Measurements from ENCODE around the gene CEP57L1. TPM values are rescaled to one million over a fixed set of nuclear protein-coding genes. Genes with fewer than 3 reads are reported as not detected.

The CEP57L1 gene
- total RNA-seq, 4 donors from 2014 or later: 3.2 to 10.2 (median 7.3) TPM

DNA sequence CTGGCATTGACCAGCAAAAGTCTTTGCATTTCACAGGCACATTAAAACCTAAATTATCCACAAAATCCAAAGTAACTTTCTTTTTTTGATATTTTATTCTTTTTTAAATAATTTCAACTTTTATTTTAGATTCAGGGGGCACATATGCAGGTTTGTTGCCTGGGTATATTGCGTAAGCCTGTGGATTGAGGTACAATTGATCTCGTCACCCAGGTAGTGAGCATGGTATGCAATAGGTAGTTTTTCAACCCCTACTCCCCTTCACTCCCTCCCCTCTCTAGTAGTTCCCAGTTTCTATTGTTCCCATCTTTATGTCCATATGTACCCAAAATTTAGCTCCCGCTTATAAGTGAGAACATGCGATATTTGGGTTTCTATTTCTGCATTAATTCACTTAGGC is 97.6 kb downstream of the CEP57L1 start:
- DNase-seq (ENCODE audit: low spot score in 2 of 2): no peak
- no peak overlapping the region for H3K4me3 ChIP-seq (ENCODE audit: low read depth, poor library complexity, severe bottlenecking)
- intact Hi-C loops (cut with DNase I; ENCODE audit: low total_unique reads): no loop called here
- TF ChIP-seq POLR2A (IDR thresholded peaks at IDR 0.05): no peak
- no peak for TF ChIP-seq CTCF (IDR thresholded peaks at IDR 0.05)
- WGBS, 2 donors: 96 to 97% methylated on average over 4 of the region's 4 CpGs

GRCh38 chr6:109194880-109195279 is 99.6 kb downstream of the CEP57L1 start:
- intact Hi-C loops (cut with DNase I; ENCODE audit: low total_unique reads): no loop called here
- WGBS, 2 donors: 73% methylated on average over 1 of the region's 1 CpG
- DNase-seq (ENCODE audit: low spot score in 2 of 2): no peak

DNA sequence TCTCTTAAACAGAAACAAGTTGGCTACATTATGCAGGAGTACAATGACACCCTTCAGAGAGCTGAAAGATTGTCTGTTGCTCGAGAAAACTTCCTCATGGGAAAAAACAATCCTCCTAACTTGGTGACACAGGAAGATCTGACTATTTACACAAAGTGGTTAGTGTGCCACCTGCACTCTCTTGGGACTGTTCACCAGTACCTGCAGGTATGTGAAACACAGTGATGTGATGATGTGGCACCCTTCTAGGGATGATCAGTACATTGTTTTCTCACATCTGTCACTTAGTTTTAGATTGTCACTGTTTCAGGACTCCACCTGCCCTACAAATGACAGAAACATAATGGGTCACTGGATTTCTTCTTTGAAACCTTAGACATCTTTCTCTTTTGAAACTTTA is 101.8 kb downstream of the CEP57L1 start:
- no peak for TF ChIP-seq POLR2A (IDR thresholded peaks at IDR 0.05)
- TF ChIP-seq CTCF (IDR thresholded peaks at IDR 0.05): no peak
- H3K4me3 ChIP-seq (ENCODE audit: low read depth, poor library complexity, severe bottlenecking): no peak overlapping the region
- intact Hi-C loops (cut with DNase I; ENCODE audit: low total_unique reads): no loop called here
- WGBS, 2 donors: 38 to 67% methylated on average over 1 of the region's 1 CpG
- no peak for DNase-seq (ENCODE audit: low spot score in 2 of 2)

More at GRCh38 chr6:109194880-109195279, 99.6 kb downstream of the CEP57L1 start:
- TF ChIP-seq CTCF (IDR thresholded peaks at IDR 0.05) (no peak), POLR2A (IDR thresholded peaks at IDR 0.05) (no peak)
- H3K4me3 ChIP-seq (ENCODE audit: low read depth, poor library complexity, severe bottlenecking): no peak overlapping the region

GRCh38 chr6:109202409-109203264 is 107.3 kb downstream of the CEP57L1 start:
- TF ChIP-seq POLR2A (IDR thresholded peaks at IDR 0.05) (no peak), CTCF (IDR thresholded peaks at IDR 0.05) (no peak)
- H3K4me3 ChIP-seq (ENCODE audit: low read depth, poor library complexity, severe bottlenecking): no peak overlapping the region
- intact Hi-C loops (cut with DNase I; ENCODE audit: low total_unique reads): no loop called here
- no peak for DNase-seq (ENCODE audit: low spot score in 2 of 2)
- 82 to 90% methylated on average over 5 of the region's 5 CpGs for WGBS, 2 donors

DNA sequence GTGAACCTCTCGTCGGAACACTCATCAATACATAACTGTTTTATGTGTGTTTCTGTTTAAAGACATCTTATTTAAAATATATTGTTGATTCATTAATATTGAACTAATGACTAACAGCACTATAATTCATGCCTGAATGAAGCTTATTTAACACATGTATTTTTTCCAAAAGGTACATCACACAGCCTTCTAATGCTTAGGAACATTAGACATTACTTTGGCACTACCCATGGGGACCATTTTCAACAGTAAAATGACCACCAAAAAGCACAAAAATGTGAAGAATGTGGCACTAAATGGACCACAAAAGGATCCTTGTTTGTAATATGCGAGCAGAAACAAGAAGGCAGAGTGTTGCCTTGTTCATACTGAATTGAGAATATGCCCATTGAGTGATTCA is 109.2 kb downstream of the CEP57L1 start:
- WGBS, 2 donors: 73 to 77% methylated on average over 3 of the region's 3 CpGs
- TF ChIP-seq POLR2A (IDR thresholded peaks at IDR 0.05) (no peak), CTCF (IDR thresholded peaks at IDR 0.05) (no peak)
- no peak overlapping the region for H3K4me3 ChIP-seq (ENCODE audit: low read depth, poor library complexity, severe bottlenecking)
- DNase-seq (ENCODE audit: low spot score in 2 of 2): no peak
- intact Hi-C loops (cut with DNase I; ENCODE audit: low total_unique reads): no loop called here

Measured in lower leg skin (tissue), 4 donors.